22Rv1 (cell line): ENCODE measurements around the gene CNIH3.

ENCODE experiments used
- ZFX ChIP-seq: fragments of 450-650 bp; IDR thresholded peaks from 2 replicates; pipeline ENCODE4 v1.6.1; 2017; ENCODE audit warnings: antibody characterized with exemption, borderline replicate concordance
- TF ChIP-seq, protein P1 (sequence below): fragments of 450-650 bp; IDR thresholded peaks from 2 replicates; pipeline ENCODE4 v1.5.1; 2017; ENCODE audit warnings: mild to moderate bottlenecking

GRCh38 chr1:224730540-224730939 lies 114.4 kb downstream of the CNIH3 start:
- TF ChIP-seq, protein P1, sequence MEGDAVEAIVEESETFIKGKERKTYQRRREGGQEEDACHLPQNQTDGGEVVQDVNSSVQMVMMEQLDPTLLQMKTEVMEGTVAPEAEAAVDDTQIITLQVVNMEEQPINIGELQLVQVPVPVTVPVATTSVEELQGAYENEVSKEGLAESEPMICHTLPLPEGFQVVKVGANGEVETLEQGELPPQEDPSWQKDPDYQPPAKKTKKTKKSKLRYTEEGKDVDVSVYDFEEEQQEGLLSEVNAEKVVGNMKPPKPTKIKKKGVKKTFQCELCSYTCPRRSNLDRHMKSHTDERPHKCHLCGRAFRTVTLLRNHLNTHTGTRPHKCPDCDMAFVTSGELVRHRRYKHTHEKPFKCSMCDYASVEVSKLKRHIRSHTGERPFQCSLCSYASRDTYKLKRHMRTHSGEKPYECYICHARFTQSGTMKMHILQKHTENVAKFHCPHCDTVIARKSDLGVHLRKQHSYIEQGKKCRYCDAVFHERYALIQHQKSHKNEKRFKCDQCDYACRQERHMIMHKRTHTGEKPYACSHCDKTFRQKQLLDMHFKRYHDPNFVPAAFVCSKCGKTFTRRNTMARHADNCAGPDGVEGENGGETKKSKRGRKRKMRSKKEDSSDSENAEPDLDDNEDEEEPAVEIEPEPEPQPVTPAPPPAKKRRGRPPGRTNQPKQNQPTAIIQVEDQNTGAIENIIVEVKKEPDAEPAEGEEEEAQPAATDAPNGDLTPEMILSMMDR: no peak
- no peak for TF ChIP-seq ZFX
